Astrocyte (in vitro differentiated cells and primary cell): Measurements from ENCODE around the gene KRT36. TPM values are rescaled to one million over a fixed set of nuclear protein-coding genes. Genes with fewer than 3 reads are reported as not detected.

ENCODE experiments used
- DNase-seq: peaks from one replicate; pipeline ENCODE4 v3.0.0-alpha.2; 2010; ENCODE audit warnings: low read depth
- FAIRE-seq: peaks from 2 replicates; lab custom pipeline; 2011; peaks lifted over from hg19 to GRCh38; lab: Jason Lieb, UNC
- H2AFZ ChIP-seq: 2 replicates; pipeline ENCODE4 v1.6.0; 2012; ENCODE audit warnings: low read depth, low read length, inconsistent platforms
- H3K27ac ChIP-seq: 2 replicates; pipeline ENCODE4 v1.5.1; 2011; ENCODE audit warnings: low read depth, low read length, inconsistent platforms
- H3K27me3 ChIP-seq: 2 replicates; pipeline ENCODE4 v1.6.0; 2011; ENCODE audit warnings: low read length, inconsistent platforms; ENCODE audit not compliant: insufficient read depth
- H3K36me3 ChIP-seq: 2 replicates; pipeline ENCODE4 v1.5.1; 2011; ENCODE audit warnings: low read length, inconsistent platforms; ENCODE audit not compliant: insufficient read depth
- H3K4me1 ChIP-seq: 2 replicates; pipeline ENCODE4 v1.5.1; 2011; ENCODE audit warnings: low read length, inconsistent platforms; ENCODE audit not compliant: insufficient read depth
- H3K4me2 ChIP-seq: 2 replicates; pipeline ENCODE4 v1.6.0; 2012; ENCODE audit warnings: low read length, inconsistent platforms
- H3K4me3 ChIP-seq: 2 replicates; pipeline ENCODE4 v1.5.1; 2011; ENCODE audit warnings: low read depth, mild to moderate bottlenecking, low read length, inconsistent platforms; ENCODE audit not compliant: insufficient read depth
- H3K79me2 ChIP-seq: 2 replicates; pipeline ENCODE4 v1.6.0; 2012; ENCODE audit warnings: mild to moderate bottlenecking, low read length, inconsistent platforms; ENCODE audit not compliant: insufficient read depth
- H3K9ac ChIP-seq: 2 replicates; pipeline ENCODE4 v1.6.0; 2012; ENCODE audit warnings: mild to moderate bottlenecking, low read length, inconsistent platforms
- H3K9me3 ChIP-seq: 2 replicates; pipeline ENCODE4 v1.5.1; 2012; ENCODE audit warnings: low read depth, mild to moderate bottlenecking, low read length, inconsistent platforms; ENCODE audit not compliant: insufficient read depth
- H4K20me1 ChIP-seq: 2 replicates; pipeline ENCODE4 v1.6.0; 2012; ENCODE audit warnings: low read length, inconsistent platforms; ENCODE audit not compliant: insufficient read depth
- H3K27ac Mint-ChIP-seq: one replicate; pipeline ENCODE4 v1.8.0; 2021; ENCODE audit warnings: mild to moderate bottlenecking, mixed read lengths; ENCODE audit not compliant: unreplicated experiment
- H3K27me3 Mint-ChIP-seq: one replicate; pipeline ENCODE4 v1.8.0; 2021; ENCODE audit warnings: low read depth, mixed read lengths; ENCODE audit not compliant: unreplicated experiment
- H3K36me3 Mint-ChIP-seq: one replicate; pipeline ENCODE4 v1.8.0; 2021; ENCODE audit warnings: low read depth, mixed read lengths; ENCODE audit not compliant: unreplicated experiment
- H3K4me1 Mint-ChIP-seq: one replicate; pipeline ENCODE4 v1.8.0; 2021; ENCODE audit warnings: low read depth, mixed read lengths; ENCODE audit not compliant: unreplicated experiment
- H3K4me3 Mint-ChIP-seq: one replicate; pipeline ENCODE4 v1.8.0; 2021; ENCODE audit warnings: mild to moderate bottlenecking, moderate library complexity, mixed read lengths; ENCODE audit not compliant: unreplicated experiment
- H3K9me3 Mint-ChIP-seq: one replicate; pipeline ENCODE4 v1.8.0; 2021; ENCODE audit warnings: mild to moderate bottlenecking, mixed read lengths; ENCODE audit not compliant: unreplicated experiment
- EZH2 ChIP-seq: IDR thresholded peaks from 2 replicates; pipeline ENCODE4 v1.6.1; 2012; ENCODE audit warnings: mild to moderate bottlenecking, low read length, inconsistent platforms; ENCODE audit not compliant: insufficient read depth
- total RNA-seq: library from RNA; stranded (reverse); gene quantifications from 2 replicates; pipeline ENCODE4 v1.2.1, GENCODE V29; 2021
- TF ChIP-seq, protein P1 (sequence below): IDR thresholded peaks from 2 replicates; pipeline ENCODE4 v1.5.1; 2011; ENCODE audit warnings: low read depth, mild to moderate bottlenecking, inconsistent platforms, low read length, moderate library complexity; ENCODE audit not compliant: insufficient read depth

Gene KRT36
- total RNA-seq, 1 donor from 2014 or later, result not detected

DNA sequence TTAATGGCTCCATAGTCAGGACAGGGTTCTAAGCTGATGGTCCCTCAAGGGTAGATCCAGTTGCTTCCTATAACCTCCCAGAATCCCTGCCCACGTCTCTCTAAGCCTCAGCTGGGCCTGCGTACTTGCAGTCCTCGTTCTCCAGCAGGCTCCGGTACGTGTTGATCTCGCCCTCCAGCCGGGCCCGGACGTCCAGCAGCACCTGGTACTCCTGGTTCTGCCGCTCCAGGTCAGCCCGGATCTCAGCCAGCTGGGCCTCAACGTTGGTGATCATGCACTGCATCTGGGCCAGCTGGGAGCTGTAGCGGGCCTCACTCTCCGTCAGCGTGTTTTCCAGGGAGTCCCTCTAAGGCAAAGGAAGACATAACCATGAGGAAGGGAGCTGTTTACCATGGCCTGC is 27.0 kb downstream of the KRT36 start:
- Histone ChIP-seq H3K9ac (no peak overlapping the region), H3K4me2 (no peak overlapping the region), H2AFZ (no peak overlapping the region), H4K20me1 (no peaks in the 10 kb centered on the region), H3K27ac (no peak overlapping the region), H3K4me3 (no peak overlapping the region), H3K4me1 (peaks cover 11% of the 10 kb centered on the region), H3K27me3 (no peaks in the 10 kb centered on the region), H3K36me3 (no peaks in the 10 kb centered on the region), H3K79me2 (no peaks in the 10 kb centered on the region), H3K9me3 (no peaks in the 10 kb centered on the region)
- H3K27me3 Mint-ChIP-seq, result peaks cover 35% of the 10 kb centered on the region
- peaks cover 4% of the 10 kb centered on the region for H3K4me1 Mint-ChIP-seq
- no peak overlapping the region for H3K4me3 Mint-ChIP-seq
- no peak overlapping the region for H3K27ac Mint-ChIP-seq
- H3K9me3 Mint-ChIP-seq, result peaks cover 4% of the 10 kb centered on the region
- no peak for FAIRE-seq
- no peak for DNase-seq
- no peaks in the 10 kb centered on the region for H3K36me3 Mint-ChIP-seq
- no peak for TF ChIP-seq EZH2
- TF ChIP-seq, protein P1, sequence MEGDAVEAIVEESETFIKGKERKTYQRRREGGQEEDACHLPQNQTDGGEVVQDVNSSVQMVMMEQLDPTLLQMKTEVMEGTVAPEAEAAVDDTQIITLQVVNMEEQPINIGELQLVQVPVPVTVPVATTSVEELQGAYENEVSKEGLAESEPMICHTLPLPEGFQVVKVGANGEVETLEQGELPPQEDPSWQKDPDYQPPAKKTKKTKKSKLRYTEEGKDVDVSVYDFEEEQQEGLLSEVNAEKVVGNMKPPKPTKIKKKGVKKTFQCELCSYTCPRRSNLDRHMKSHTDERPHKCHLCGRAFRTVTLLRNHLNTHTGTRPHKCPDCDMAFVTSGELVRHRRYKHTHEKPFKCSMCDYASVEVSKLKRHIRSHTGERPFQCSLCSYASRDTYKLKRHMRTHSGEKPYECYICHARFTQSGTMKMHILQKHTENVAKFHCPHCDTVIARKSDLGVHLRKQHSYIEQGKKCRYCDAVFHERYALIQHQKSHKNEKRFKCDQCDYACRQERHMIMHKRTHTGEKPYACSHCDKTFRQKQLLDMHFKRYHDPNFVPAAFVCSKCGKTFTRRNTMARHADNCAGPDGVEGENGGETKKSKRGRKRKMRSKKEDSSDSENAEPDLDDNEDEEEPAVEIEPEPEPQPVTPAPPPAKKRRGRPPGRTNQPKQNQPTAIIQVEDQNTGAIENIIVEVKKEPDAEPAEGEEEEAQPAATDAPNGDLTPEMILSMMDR, result no peak

DNA sequence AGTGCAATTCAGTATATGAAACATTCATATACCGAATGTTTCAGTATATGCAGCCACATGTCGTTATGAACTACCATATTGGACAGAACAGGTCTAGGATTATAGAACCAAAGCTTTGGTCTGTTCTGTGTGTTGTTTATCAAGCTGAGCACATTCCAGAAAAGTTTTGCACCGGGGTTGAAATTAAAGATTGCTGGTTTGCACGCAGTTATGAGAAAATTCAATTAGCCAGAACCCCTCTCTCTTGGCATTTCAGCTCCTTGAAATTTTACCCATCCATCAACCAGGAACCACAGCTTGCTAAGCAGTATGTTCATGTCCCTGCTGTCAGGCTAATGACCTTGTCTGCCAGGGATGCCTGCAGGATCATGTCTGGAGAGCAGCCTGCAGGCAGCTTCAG is 32.0 kb downstream of the KRT36 start:
- H3K27ac Mint-ChIP-seq, result no peak overlapping the region
- no peak overlapping the region for H3K4me3 Mint-ChIP-seq
- TF ChIP-seq, protein P1, result no peak
- TF ChIP-seq EZH2, result no peak
- no peaks in the 10 kb centered on the region for H3K9me3 ChIP-seq
- peaks cover 58% of the 10 kb centered on the region for H3K27me3 Mint-ChIP-seq
- no peak overlapping the region for H3K27ac ChIP-seq
- H3K9me3 Mint-ChIP-seq, result peaks cover 11% of the 10 kb centered on the region
- H3K4me1 ChIP-seq, result no peaks in the 10 kb centered on the region
- H3K4me3 ChIP-seq, result no peak overlapping the region
- H4K20me1 ChIP-seq, result no peaks in the 10 kb centered on the region
- H3K27me3 ChIP-seq, result peaks cover 2% of the 10 kb centered on the region
- FAIRE-seq, result no peak
- no peak overlapping the region for H3K9ac ChIP-seq
- DNase-seq, result no peak
- H3K36me3 ChIP-seq, result no peaks in the 10 kb centered on the region
- no peaks in the 10 kb centered on the region for H3K4me1 Mint-ChIP-seq
- no peaks in the 10 kb centered on the region for H3K79me2 ChIP-seq
- H2AFZ ChIP-seq, result no peak overlapping the region
- peaks cover 3% of the 10 kb centered on the region for H3K36me3 Mint-ChIP-seq
- no peak overlapping the region for H3K4me2 ChIP-seq

DNA sequence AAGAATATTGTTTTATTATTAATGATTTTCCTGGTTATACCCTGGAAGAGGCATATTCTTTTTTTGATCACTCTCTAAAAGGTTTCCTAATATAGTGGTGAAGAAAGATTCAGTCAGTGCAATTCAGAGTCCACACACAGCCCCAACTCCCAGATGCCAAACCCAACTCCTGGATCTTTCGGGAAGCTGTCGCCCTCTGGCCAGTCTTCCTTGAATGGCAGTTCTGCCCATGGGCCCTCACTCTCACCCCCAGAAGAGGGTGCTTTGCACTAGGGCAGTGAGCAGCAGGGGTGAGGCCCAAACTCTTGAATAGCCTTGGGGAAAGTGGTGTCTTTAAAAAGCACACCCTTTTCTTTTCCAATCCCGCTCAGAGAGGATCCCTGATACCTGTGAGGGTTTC is 33.5 kb downstream of the KRT36 start:
- Histone ChIP-seq H3K27ac (no peak overlapping the region), H3K36me3 (no peaks in the 10 kb centered on the region), H3K4me2 (no peak overlapping the region), H3K4me3 (no peak overlapping the region), H3K9me3 (peaks cover 7% of the 10 kb centered on the region), H2AFZ (no peak overlapping the region), H3K27me3 (peaks cover 2% of the 10 kb centered on the region), H3K4me1 (no peaks in the 10 kb centered on the region), H3K79me2 (no peaks in the 10 kb centered on the region), H3K9ac (no peak overlapping the region), H4K20me1 (no peaks in the 10 kb centered on the region)
- DNase-seq (no peak), FAIRE-seq (no peak)
- Mint-ChIP-seq H3K27me3 (peaks cover 54% of the 10 kb centered on the region), H3K36me3 (peaks cover 3% of the 10 kb centered on the region), H3K4me3 (no peak overlapping the region), H3K4me1 (no peaks in the 10 kb centered on the region), H3K9me3 (peaks cover 18% of the 10 kb centered on the region), H3K27ac (no peak overlapping the region)
- TF ChIP-seq, protein P1, result no peak
- no peak for TF ChIP-seq EZH2
